ENCODE data around the gene AHRR. TPM values are rescaled to one million over a fixed set of nuclear protein-coding genes. Genes with fewer than 3 reads are reported as not detected.
A peak's percentile ranks its signal among the peaks of the same experiment; 100 is the strongest.
"Not testable (repeated sequence)": the region's sequence is repeated elsewhere in the genome, so short reads cannot be mapped to it uniquely, and the experiment has no call there.

AHRR gene
- total and polyA plus RNA-seq, 7 donors: under 0.01 to 1.8 (median 1.0) TPM; not detected in 1

DNA sequence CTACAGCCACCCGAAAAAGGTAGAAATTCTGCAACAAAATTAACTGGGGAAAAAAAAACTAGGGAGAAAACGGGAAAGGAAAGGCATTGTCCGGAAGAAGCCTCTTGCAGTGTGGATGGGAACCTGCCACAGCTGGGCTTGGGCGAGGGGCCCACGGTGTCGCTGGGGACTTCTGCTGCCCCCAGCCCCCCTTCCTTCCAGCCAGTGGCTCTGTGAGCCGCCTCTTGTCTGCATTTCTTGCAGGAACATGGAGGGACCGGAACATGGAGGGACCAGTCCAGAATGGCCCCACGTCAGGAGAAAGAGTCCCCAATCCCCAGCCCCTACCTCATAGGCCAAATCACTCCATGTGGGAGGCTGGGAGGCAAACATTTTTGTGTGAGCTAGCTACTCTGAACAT, 84.5 kb downstream of the AHRR start:
- no peaks in the 10 kb centered on the region for H3K36me3 ChIP-seq
- intact Hi-C loops (cut with DNase I): no loop called here
- TF ChIP-seq EP300 (IDR thresholded peaks at IDR 0.05) (no peak), POLR2AphosphoS5 (IDR thresholded peaks at IDR 0.05) (no peak)
- TF ChIP-seq, protein P1, sequence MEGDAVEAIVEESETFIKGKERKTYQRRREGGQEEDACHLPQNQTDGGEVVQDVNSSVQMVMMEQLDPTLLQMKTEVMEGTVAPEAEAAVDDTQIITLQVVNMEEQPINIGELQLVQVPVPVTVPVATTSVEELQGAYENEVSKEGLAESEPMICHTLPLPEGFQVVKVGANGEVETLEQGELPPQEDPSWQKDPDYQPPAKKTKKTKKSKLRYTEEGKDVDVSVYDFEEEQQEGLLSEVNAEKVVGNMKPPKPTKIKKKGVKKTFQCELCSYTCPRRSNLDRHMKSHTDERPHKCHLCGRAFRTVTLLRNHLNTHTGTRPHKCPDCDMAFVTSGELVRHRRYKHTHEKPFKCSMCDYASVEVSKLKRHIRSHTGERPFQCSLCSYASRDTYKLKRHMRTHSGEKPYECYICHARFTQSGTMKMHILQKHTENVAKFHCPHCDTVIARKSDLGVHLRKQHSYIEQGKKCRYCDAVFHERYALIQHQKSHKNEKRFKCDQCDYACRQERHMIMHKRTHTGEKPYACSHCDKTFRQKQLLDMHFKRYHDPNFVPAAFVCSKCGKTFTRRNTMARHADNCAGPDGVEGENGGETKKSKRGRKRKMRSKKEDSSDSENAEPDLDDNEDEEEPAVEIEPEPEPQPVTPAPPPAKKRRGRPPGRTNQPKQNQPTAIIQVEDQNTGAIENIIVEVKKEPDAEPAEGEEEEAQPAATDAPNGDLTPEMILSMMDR (IDR thresholded peaks at IDR 0.05): no peak
- no peaks in the 10 kb centered on the region for H3K9me3 ChIP-seq
- no peak overlapping the region for H3K4me3 ChIP-seq
- DNase-seq: peak; percentile 25
- WGBS, 2 donors: 85 to 89% methylated on average over 9 of the region's 9 CpGs
- no peak overlapping the region for H3K27ac ChIP-seq
- peaks cover 0 to 5% (median 0%) of the 10 kb centered on the region in 3 donors for H3K27me3 ChIP-seq
- no peaks in the 10 kb centered on the region for H3K4me1 ChIP-seq

DNA sequence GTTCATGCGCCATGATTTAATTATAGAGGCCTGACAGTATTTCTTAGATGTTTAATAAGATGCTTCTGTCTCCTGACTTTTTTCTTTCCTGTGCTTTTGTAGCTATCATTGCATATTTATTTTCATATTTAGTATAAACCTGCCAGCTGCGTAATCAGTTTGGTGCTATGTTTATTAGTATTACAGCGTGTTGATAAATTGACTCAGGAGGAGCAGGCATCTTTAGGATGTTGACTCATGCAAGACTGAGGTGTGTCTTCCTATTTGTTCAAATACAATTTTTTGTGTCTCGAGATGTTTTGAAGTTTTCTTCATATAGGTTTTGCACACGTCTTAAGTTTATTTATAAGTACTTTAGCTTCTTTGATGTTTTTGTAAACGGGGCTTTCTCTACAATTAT, 85.5 kb downstream of the AHRR start:
- no peak for TF ChIP-seq POLR2A (IDR thresholded peaks at IDR 0.05)
- TF ChIP-seq, protein P1 (IDR thresholded peaks at IDR 0.05): no peak
- no peak for TF ChIP-seq POLR2AphosphoS5 (IDR thresholded peaks at IDR 0.05)
- TF ChIP-seq EP300 (IDR thresholded peaks at IDR 0.05): no peak
- no peak overlapping the region for H3K27ac ChIP-seq
- no peak for DNase-seq
- H3K4me1 ChIP-seq: no peaks in the 10 kb centered on the region
- no peaks in the 10 kb centered on the region for H3K27me3 ChIP-seq
- H3K4me3 ChIP-seq: no peak overlapping the region
- WGBS, 2 donors: 74 to 79% methylated on average over 6 of the region's 6 CpGs
- H3K9me3 ChIP-seq: no peaks in the 10 kb centered on the region
- H3K36me3 ChIP-seq: no peaks in the 10 kb centered on the region
- intact Hi-C loops (cut with DNase I): no loop called here

DNA sequence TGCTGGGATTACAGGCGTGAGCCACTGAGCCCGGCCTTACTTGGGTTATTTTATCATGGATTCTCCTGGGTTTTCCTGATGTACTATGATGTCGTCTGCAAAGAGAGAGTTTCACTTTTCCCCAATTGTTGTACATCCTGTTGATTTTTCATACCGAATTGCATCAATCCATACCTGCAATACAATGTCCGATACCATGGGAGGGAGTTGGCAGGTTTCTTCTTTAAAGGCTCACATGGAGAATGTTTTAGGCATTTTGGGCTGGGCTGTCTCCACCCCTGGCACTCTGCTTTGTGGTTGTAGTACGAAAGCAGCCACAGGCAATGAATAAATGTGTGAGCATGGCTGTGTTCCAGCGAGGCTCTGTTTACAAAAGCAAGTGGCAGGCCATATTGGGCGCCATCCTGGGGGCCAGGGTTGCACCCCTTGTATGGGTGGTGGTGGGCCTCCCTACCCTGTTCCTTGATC, 86.3 kb downstream of the AHRR start:
- no peaks in the 10 kb centered on the region for H3K9me3 ChIP-seq
- no peaks in the 10 kb centered on the region for H3K4me1 ChIP-seq
- 44 to 75% methylated on average over 8 of the region's 8 CpGs for WGBS, 2 donors
- H3K27ac ChIP-seq: no peak overlapping the region
- peak; percentile 55 for DNase-seq
- H3K27me3 ChIP-seq: no peaks in the 10 kb centered on the region
- TF ChIP-seq EP300 (IDR thresholded peaks at IDR 0.05): no peak
- no peak for TF ChIP-seq POLR2A (IDR thresholded peaks at IDR 0.05)
- TF ChIP-seq, protein P1 (IDR thresholded peaks at IDR 0.05): no peak
- TF ChIP-seq POLR2AphosphoS5 (IDR thresholded peaks at IDR 0.05): no peak
- intact Hi-C loops (cut with DNase I): no loop called here
- H3K36me3 ChIP-seq: no peaks in the 10 kb centered on the region
- no peak overlapping the region for H3K4me3 ChIP-seq

DNA sequence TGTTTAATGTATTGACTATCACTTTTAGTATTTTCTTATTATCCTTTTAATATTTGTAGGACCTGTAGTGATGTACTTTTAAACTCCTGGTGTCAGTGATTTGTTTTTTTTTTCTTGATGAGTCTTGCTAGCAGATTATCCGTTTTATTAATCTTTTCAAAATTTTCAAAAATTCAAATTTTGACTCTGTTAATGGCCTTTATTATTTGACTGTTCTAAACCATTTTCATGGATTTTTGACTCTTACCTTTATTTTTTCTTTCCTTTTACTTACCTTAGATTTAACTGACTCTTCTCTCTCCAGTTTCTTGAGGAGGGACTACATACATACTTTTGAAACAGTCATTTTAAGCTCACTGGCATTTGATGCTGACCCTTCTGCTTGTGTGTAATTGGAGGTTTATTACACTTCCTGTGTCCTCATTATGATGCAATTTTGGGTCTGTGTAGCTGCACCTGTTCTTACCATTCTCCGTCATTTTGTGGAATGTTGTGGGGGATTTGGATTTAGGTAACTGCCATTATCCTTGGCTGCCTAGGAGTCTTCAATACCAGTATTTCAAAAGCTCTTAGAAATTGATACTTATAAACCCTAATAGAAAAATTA, 89.5 kb downstream of the AHRR start:
- WGBS, 2 donors: 78 to 89% methylated on average over 2 of the region's 2 CpGs
- Histone ChIP-seq H3K9me3 (no peaks in the 10 kb centered on the region), H3K4me1 (peaks cover 0 to 11% (median 0%) of the 10 kb centered on the region in 4 donors), H3K27me3 (peaks cover 0 to 4% (median 0%) of the 10 kb centered on the region in 3 donors), H3K27ac (no peak overlapping the region), H3K36me3 (no peaks in the 10 kb centered on the region), H3K4me3 (no peak overlapping the region)
- DNase-seq: no peak
- intact Hi-C loops (cut with DNase I): no loop called here
- no peak for TF ChIP-seq POLR2AphosphoS5 (IDR thresholded peaks at IDR 0.05)

DNA sequence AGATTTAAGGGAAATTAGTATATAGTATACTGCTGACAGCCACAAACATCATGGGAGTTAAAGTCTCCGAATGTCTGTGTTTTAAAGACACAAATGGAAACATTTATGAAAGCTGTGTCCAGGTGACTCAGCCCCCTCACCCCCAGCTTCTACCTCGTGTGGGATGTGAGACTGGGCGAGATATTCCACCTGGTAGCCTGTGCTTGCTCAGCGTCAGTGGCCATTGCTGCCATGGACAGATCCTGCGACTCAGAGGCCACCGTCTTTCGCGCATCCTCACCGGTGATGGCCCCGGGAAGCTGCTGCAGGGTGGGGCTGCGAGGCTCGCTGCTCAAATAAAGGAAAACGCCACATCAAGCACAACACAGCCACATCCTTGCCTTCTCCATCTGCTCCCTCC, 90.2 kb downstream of the AHRR start:
- intact Hi-C loops (cut with DNase I): no loop called here
- H3K27me3 ChIP-seq: peaks cover 0 to 4% (median 0%) of the 10 kb centered on the region in 3 donors
- H3K27ac ChIP-seq: no peak overlapping the region
- H3K36me3 ChIP-seq: no peaks in the 10 kb centered on the region
- peak; percentile 42 for DNase-seq
- no peak overlapping the region for H3K4me3 ChIP-seq
- whole genome bisulfite sequencing, 2 donors: 79 to 85% methylated on average over 13 of the region's 13 CpGs
- TF ChIP-seq, protein P1 (IDR thresholded peaks at IDR 0.05): no peak
- TF ChIP-seq POLR2AphosphoS5 (IDR thresholded peaks at IDR 0.05) (no peak), EP300 (IDR thresholded peaks at IDR 0.05) (no peak), POLR2A (IDR thresholded peaks at IDR 0.05) (no peak)
- no peaks in the 10 kb centered on the region for H3K9me3 ChIP-seq
- H3K4me1 ChIP-seq: peaks cover 0 to 13% (median 0%) of the 10 kb centered on the region in 4 donors

DNA sequence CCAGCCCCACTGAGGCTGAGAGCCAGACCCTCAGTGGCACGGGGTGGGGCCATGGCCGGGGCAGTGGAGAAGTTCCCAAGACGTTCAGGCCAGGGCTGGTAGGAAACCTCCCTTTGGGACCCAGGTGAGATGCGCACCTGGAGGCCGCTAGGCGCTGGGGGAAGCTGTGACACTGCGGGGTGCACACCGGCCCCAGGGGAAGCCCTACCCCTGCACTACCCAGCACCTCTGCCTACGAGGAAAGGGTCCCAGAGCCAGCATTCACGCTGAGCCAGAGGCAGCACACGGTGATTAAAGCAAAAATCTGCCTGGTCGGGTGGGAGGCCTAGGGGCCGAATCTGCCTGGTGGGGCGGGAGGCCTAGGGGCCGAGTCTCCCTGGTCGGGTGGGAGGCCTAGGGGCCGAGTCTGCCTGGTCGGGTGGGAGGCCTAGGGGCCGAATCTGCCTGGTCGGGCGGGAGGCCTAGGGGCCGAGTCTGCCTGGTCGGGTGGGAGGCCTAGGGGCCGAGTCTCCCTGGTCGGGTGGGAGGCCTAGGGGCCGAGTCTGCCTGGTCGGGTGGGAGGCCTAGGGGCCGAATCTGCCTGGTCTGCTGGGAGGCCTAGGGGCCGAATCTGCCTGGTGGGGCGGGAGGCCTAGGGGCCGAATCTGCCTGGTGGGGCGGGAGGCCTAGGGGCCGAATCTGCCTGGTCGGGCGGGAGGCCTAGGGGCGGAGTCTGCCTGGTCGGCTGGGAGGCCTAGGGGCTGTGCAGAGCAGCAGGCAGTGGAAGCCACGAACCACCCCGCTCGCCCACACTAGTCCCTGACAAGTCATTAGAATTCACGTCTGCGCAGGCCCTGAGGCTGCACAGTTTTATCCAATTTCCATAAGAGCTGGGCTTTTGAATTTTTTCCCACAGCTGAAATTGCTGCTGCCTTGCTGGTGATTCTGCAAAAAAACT, 93.7 kb downstream of the AHRR start:
- intact Hi-C loops (cut with DNase I); H3K27me3 ChIP-seq; H3K9me3 ChIP-seq; H3K36me3 ChIP-seq; H3K4me3 ChIP-seq: not testable (repeated sequence)
- Histone ChIP-seq H3K4me1 (peaks cover 0 to 13% (median 0%) of the 10 kb centered on the region in 4 donors), H3K27ac (peak overlapping the region in 1 of 4 donors; percentile 82)
- peak; percentile 50 for DNase-seq
- WGBS, 2 donors: 85 to 91% methylated on average over 42 of the region's 42 CpGs

All from sigmoid colon (tissue), 7 donors.